ENCODE data around the gene FTH1. TPM values are rescaled to one million over a fixed set of nuclear protein-coding genes. Genes with fewer than 3 reads are reported as not detected.

Gene FTH1
- total and polyA plus RNA-seq, 2 of the 13 experiments (the other 11 are each of a cell fraction or from before 2014, with no cell fraction given) = 607 to 760 TPM

DNA sequence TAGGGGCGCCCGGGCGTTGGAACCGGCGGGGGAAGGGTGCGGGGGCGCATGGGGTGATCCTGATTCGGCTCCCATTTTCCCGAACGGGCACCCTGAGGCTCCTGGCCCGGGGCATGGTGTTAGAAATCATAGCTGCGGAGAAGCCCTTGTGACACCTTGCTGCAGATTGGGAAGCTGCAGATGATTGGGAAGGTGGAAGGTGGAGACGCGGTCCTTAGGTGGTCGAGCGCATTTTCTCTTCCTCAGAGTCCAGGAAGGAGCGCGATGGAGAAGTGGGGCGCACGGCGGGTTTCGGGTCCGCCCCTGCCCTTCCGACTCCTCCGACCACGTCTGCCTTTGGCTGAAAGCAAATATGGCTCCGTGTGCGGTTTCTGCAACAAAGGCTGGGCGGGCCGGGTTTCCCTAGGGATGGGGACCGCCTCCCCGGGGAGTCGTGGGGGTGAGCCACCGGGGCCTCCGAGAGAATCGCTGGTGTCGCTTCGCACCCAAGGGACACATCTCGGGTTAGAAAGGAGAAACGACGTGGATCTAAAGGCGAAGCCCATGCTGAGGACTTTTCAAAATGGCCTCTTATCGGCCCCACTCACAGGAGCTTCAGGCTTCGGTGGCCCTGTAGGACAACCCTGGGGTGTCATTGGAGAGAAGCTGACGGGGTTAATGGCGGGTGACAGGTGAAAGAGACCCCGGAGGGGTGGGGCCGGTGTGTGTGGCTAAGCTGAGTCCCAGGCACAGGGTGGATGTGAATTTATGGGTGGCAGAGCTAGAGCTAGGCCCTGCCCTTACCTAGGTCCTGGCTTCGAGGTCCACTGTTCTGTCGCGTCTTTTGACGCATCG, 707 bp upstream of the FTH1 start (continued):
- TF ChIP-seq ZNF543 (CRISPR knock-in tag; IDR thresholded peaks at IDR 0.05) (0 out of 2 replicates have a peak, but pooled peaks have one; percentile 13), JUND (CRISPR knock-in tag; IDR thresholded peaks at IDR 0.05) (no peak), PLRG1 (conservative IDR thresholded peaks at IDR 0.05) (no peak), ZNF333 (CRISPR knock-in tag; IDR thresholded peaks at IDR 0.05; ENCODE audit: borderline replicate concordance) (0 out of 2 replicates have a peak, but pooled peaks have one; percentile 41), HOXA7 (CRISPR knock-in tag; IDR thresholded peaks at IDR 0.05) (no peak), BRD4 (CRISPR knock-in tag; IDR thresholded peaks at IDR 0.05) (no peak), ZNF136 (CRISPR knock-in tag; IDR thresholded peaks at IDR 0.05; ENCODE audit: low read depth) (no peak), NFATC3 (CRISPR knock-in tag; IDR thresholded peaks at IDR 0.05) (no peak), ZNF331 (CRISPR knock-in tag; IDR thresholded peaks at IDR 0.05) (no peak), ZNF296 (CRISPR knock-in tag; conservative IDR thresholded peaks at IDR 0.05) (no peak), MAFF (IDR thresholded peaks at IDR 0.05; ENCODE audit: low read depth, low read length) (no peak), ZNF737 (CRISPR knock-in tag; IDR thresholded peaks at IDR 0.05; ENCODE audit: borderline replicate concordance) (no peak), ZNF7 (CRISPR knock-in tag; IDR thresholded peaks at IDR 0.05) (no peak), XRCC5 (optimal IDR thresholded peaks at IDR 0.05; ENCODE audit: low read length) (no peak), ZFP41 (CRISPR knock-in tag; IDR thresholded peaks at IDR 0.05; ENCODE audit: borderline replicate concordance) (0 out of 2 replicates have a peak, but pooled peaks have one; percentile 25)
- TF ChIP-seq, protein P1, sequence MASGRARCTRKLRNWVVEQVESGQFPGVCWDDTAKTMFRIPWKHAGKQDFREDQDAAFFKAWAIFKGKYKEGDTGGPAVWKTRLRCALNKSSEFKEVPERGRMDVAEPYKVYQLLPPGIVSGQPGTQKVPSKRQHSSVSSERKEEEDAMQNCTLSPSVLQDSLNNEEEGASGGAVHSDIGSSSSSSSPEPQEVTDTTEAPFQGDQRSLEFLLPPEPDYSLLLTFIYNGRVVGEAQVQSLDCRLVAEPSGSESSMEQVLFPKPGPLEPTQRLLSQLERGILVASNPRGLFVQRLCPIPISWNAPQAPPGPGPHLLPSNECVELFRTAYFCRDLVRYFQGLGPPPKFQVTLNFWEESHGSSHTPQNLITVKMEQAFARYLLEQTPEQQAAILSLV (CRISPR knock-in tag; IDR thresholded peaks at IDR 0.05; ENCODE audit: borderline replicate concordance) = 0 out of 2 replicates have a peak, but pooled peaks have one; percentile 3
- TF ChIP-seq, protein P2, sequence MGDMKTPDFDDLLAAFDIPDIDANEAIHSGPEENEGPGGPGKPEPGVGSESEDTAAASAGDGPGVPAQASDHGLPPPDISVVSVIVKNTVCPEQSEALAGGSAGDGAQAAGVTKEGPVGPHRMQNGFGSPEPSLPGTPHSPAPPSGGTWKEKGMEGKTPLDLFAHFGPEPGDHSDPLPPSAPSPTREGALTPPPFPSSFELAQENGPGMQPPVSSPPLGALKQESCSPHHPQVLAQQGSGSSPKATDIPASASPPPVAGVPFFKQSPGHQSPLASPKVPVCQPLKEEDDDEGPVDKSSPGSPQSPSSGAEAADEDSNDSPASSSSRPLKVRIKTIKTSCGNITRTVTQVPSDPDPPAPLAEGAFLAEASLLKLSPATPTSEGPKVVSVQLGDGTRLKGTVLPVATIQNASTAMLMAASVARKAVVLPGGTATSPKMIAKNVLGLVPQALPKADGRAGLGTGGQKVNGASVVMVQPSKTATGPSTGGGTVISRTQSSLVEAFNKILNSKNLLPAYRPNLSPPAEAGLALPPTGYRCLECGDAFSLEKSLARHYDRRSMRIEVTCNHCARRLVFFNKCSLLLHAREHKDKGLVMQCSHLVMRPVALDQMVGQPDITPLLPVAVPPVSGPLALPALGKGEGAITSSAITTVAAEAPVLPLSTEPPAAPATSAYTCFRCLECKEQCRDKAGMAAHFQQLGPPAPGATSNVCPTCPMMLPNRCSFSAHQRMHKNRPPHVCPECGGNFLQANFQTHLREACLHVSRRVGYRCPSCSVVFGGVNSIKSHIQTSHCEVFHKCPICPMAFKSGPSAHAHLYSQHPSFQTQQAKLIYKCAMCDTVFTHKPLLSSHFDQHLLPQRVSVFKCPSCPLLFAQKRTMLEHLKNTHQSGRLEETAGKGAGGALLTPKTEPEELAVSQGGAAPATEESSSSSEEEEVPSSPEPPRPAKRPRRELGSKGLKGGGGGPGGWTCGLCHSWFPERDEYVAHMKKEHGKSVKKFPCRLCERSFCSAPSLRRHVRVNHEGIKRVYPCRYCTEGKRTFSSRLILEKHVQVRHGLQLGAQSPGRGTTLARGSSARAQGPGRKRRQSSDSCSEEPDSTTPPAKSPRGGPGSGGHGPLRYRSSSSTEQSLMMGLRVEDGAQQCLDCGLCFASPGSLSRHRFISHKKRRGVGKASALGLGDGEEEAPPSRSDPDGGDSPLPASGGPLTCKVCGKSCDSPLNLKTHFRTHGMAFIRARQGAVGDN (CRISPR knock-in tag; IDR thresholded peaks at IDR 0.05) = peak; percentile 79
- TF ChIP-seq, protein P3, sequence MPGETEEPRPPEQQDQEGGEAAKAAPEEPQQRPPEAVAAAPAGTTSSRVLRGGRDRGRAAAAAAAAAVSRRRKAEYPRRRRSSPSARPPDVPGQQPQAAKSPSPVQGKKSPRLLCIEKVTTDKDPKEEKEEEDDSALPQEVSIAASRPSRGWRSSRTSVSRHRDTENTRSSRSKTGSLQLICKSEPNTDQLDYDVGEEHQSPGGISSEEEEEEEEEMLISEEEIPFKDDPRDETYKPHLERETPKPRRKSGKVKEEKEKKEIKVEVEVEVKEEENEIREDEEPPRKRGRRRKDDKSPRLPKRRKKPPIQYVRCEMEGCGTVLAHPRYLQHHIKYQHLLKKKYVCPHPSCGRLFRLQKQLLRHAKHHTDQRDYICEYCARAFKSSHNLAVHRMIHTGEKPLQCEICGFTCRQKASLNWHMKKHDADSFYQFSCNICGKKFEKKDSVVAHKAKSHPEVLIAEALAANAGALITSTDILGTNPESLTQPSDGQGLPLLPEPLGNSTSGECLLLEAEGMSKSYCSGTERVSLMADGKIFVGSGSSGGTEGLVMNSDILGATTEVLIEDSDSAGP (CRISPR knock-in tag; IDR thresholded peaks at IDR 0.05; ENCODE audit: borderline replicate concordance) = peak; percentile 62; the same call in 1 of the 2 replicates
- TF ChIP-seq, protein P4, sequence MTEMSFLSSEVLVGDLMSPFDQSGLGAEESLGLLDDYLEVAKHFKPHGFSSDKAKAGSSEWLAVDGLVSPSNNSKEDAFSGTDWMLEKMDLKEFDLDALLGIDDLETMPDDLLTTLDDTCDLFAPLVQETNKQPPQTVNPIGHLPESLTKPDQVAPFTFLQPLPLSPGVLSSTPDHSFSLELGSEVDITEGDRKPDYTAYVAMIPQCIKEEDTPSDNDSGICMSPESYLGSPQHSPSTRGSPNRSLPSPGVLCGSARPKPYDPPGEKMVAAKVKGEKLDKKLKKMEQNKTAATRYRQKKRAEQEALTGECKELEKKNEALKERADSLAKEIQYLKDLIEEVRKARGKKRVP (CRISPR knock-in tag; IDR thresholded peaks at IDR 0.05) = 0 out of 4 replicates have a peak, but pooled peaks of 1 of the 2 experiments have one; percentile 5
- TF ChIP-seq, protein P5, sequence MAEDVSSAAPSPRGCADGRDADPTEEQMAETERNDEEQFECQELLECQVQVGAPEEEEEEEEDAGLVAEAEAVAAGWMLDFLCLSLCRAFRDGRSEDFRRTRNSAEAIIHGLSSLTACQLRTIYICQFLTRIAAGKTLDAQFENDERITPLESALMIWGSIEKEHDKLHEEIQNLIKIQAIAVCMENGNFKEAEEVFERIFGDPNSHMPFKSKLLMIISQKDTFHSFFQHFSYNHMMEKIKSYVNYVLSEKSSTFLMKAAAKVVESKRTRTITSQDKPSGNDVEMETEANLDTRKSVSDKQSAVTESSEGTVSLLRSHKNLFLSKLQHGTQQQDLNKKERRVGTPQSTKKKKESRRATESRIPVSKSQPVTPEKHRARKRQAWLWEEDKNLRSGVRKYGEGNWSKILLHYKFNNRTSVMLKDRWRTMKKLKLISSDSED (CRISPR knock-in tag; IDR thresholded peaks at IDR 0.05) = no peak

Measured in HepG2 (cell line).